A549 (cell line): ENCODE results near the gene KCNQ2. TPM values are rescaled to one million over a fixed set of nuclear protein-coding genes. Genes with fewer than 3 reads are reported as not detected.

Experiments
- ATAC-seq, 2 experiments: fragments of 200-7000 bp in 1 of 2; fragments of >200 bp in 1 of 2; cut with Nextera tagmentation in 1 of 2; cut with Tn5 transposase in 1 of 2; 3 replicates each; pipeline versions ENCODE4 v1.8.0 to v1.9.1; 2018 to 2020; ENCODE audit warnings: mild to moderate bottlenecking in 1 of 2, moderate library complexity in 1 of 2
- CTCF ChIA-PET: fragments of 300-600 bp; sonication (Branson Sonifier 250); formaldehyde crosslinking; extraction: SDS; loops from one replicate; lab custom pipeline; 2021; ENCODE audit warnings: antibody characterized with exemption, inconsistent platforms; lab: Yijun Ruan, JAX
- POLR2A ChIA-PET: fragments of 350-600 bp; formaldehyde crosslinking; extraction: SDS; loops from one replicate; lab custom pipeline; 2021; ENCODE audit warnings: antibody characterized with exemption, inconsistent platforms; lab: Yijun Ruan, JAX
- DNase-seq, 2 experiments: peaks; one replicate each; pipeline versions ENCODE4 v3.0.0 to v3.0.0-alpha.2; 2011 to 2016; ENCODE audit warnings: low read depth in 1 of 2, low spot score in 1 of 2
- FAIRE-seq: peaks from 2 replicates; lab custom pipeline; 2011; peaks lifted over from hg19 to GRCh38; lab: Jason Lieb, UNC
- H3K27ac ChIP-seq, 2 experiments: fragments of >200 bp; sonication (Bioruptor Twin); formaldehyde crosslinking; 3 replicates each; pipeline ENCODE4 v1.5.1; 2016 to 2017
- H3K4me1 ChIP-seq: fragments of >200 bp; sonication (Bioruptor Twin); formaldehyde crosslinking; 3 replicates; pipeline ENCODE4 v1.6.1; 2016
- H3K4me2 ChIP-seq: fragments of >200 bp; sonication (Bioruptor Twin); formaldehyde crosslinking; 3 replicates; pipeline ENCODE4 v1.6.1; 2016
- H3K4me3 ChIP-seq: fragments of >200 bp; sonication (Bioruptor Twin); formaldehyde crosslinking; 3 replicates; pipeline ENCODE4 v1.5.1; 2016
- H3K9me3 ChIP-seq: fragments of >200 bp; sonication (Bioruptor Twin); formaldehyde crosslinking; 3 replicates; pipeline ENCODE4 v1.6.1; 2016
- ATOH8 ChIP-seq: fragments of 250-450 bp; sonication (Bioruptor Pico); IDR thresholded peaks from 2 replicates; pipeline ENCODE4 v1.5.0; 2020; ENCODE audit warnings: low read depth, mild to moderate bottlenecking, moderate library complexity
- BHLHE40 ChIP-seq: IDR thresholded peaks from 2 replicates; pipeline ENCODE4 v1.6.1; 2012; ENCODE audit warnings: low read depth, low read length, inconsistent platforms
- CBX8 ChIP-seq: fragments of 200-600 bp; sonication (generic); IDR thresholded peaks from 2 replicates; pipeline ENCODE4 v1.6.1; 2016
- EHF ChIP-seq: fragments of 250-450 bp; sonication (Bioruptor Pico); IDR thresholded peaks from 2 replicates; pipeline ENCODE4 v1.5.0; 2020; ENCODE audit warnings: mild to moderate bottlenecking
- EHMT2 ChIP-seq: fragments of 200-600 bp; sonication (generic); IDR thresholded peaks from 2 replicates; pipeline ENCODE4 v1.6.1; 2016; ENCODE audit warnings: antibody characterized with exemption, low read depth, mild to moderate bottlenecking, moderate library complexity
- EP300 ChIP-seq, 2 experiments: fragments of >200 bp; sonication (Bioruptor Twin); formaldehyde crosslinking; IDR thresholded peaks; 2 replicates in 1 of 2; 3 replicates in 1 of 2; pipeline ENCODE4 v1.6.1; 2016 to 2017
- HEYL ChIP-seq: fragments of 250-450 bp; sonication (Bioruptor Pico); IDR thresholded peaks from 2 replicates; pipeline ENCODE4 v1.8.0; 2021; ENCODE audit warnings: mild to moderate bottlenecking, moderate library complexity
- HMGXB4 ChIP-seq: fragments of 250-450 bp; sonication (Bioruptor Pico); IDR thresholded peaks from 2 replicates; pipeline ENCODE4 v1.5.0; 2021; ENCODE audit warnings: mild to moderate bottlenecking, moderate library complexity, borderline replicate concordance
- HOXB13 ChIP-seq: fragments of 250-450 bp; sonication (Bioruptor Pico); IDR thresholded peaks from 2 replicates; pipeline ENCODE4 v1.5.0; 2020; ENCODE audit warnings: low read depth, mild to moderate bottlenecking, moderate library complexity
- JUNB ChIP-seq: fragments of >200 bp; sonication (Bioruptor Twin); formaldehyde crosslinking; IDR thresholded peaks from 2 replicates; pipeline ENCODE4 v1.6.1; 2016
- MAX ChIP-seq: IDR thresholded peaks from 2 replicates; pipeline ENCODE4 v1.6.1; 2012
- MYC ChIP-seq: IDR thresholded peaks from 2 replicates; pipeline ENCODE4 v1.6.1; 2012; ENCODE audit warnings: mild to moderate bottlenecking, inconsistent platforms, low read length, improper control_type of control experiment, borderline replicate concordance
- PBX3 ChIP-seq: IDR thresholded peaks from 2 replicates; pipeline ENCODE4 v1.6.1; 2012
- REST ChIP-seq: fragments of 200-600 bp; sonication (generic); IDR thresholded peaks from 2 replicates; pipeline ENCODE4 v1.6.1; 2016; ENCODE audit warnings: antibody characterized with exemption, mild to moderate bottlenecking, moderate library complexity
- USF2 ChIP-seq: fragments of 450-650 bp; IDR thresholded peaks from 2 replicates; pipeline ENCODE4 v1.6.1; 2014; ENCODE audit warnings: antibody characterized with exemption
- ZFP36 ChIP-seq: fragments of 450-650 bp; IDR thresholded peaks from 2 replicates; pipeline ENCODE4 v1.6.1; 2014; ENCODE audit warnings: borderline replicate concordance; ENCODE audit not compliant: partially characterized antibody
- WGBS: methylation state at CpG from one replicate; pipeline ENCODE4 v1.1.6; 2017; ENCODE audit errors: missing lambda C conversion rate; 5-methylcytosine and 5-hydroxymethylcytosine counted together
- polyA plus RNA-seq, 4 experiments: library from polyadenylated mRNA; depleted of rRNA in 3 of 4; stranded (reverse); fragments of >200 nt; fragmentation: RNase III in 1 of 4; extraction: RNeasy Plus Mini Kit Qiagen cat#74134 plus additional on column Dnase treatment in 1 of 4; gene quantifications; 2 replicates in 3 of 4; 3 replicates in 1 of 4; pipeline ENCODE4 v1.2.3, GENCODE V29; 2011 to 2017

KCNQ2 gene
- polyA plus RNA-seq, 2 of the 4 experiments (the other 2 are of a cell fraction), result 0.14 to 0.36 TPM

GRCh38 chr20:63471717-63471980 is 806 bp downstream of the KCNQ2 start (continued):
- no peak for TF ChIP-seq PBX3

GRCh38 chr20:63471002-63471716 is 1.3 kb downstream of the KCNQ2 start:
- TF ChIP-seq CBX8 (no peak), MYC (no peak), REST (no peak), BHLHE40 (no peak), JUNB (no peak), HMGXB4 (no peak), PBX3 (no peak), ZFP36 (no peak), ATOH8 (CRISPR knock-in tag) (no peak), EP300 (IDR thresholded peaks at IDR 0.05) (no peak), USF2 (no peak), EHMT2 (no peak)
- DNase-seq, result no peak
- ChIA-PET POLR2A (interaction anchor here (0.9 kb wide), 1 partner anchor 49 kb away, joined by 4 read pairs; the partner anchor contains the start of gene PPDPF), CTCF (interaction anchor here (1.1 to 2.9 kb wide), 3 partner anchors 12 to 25 kb away, joined by 3 to 16 read pairs (median 4); no protein-coding TSS in a partner anchor)
- Histone ChIP-seq H3K9me3 (no peaks in the 10 kb centered on the region), H3K4me3 (peak overlapping the region; percentile 46; the same call in 2 of the 3 replicates), H3K27ac (no peak overlapping the region; a peak in 1 of 6 replicates), H3K4me1 (peaks cover 13% of the 10 kb centered on the region), H3K4me2 (peak overlapping the region; percentile 99)
- ATAC-seq, result peak in 1 of 2 experiments; percentile 33; a peak in 2 of 6 replicates
- WGBS, result 39% methylated on average over 10 of the region's 46 CpGs
- FAIRE-seq, result no peak

GRCh38 chr20:63470410-63470809 is 2.0 kb downstream of the KCNQ2 start:
- Histone ChIP-seq H3K27ac (no peak overlapping the region), H3K4me2 (no peak overlapping the region), H3K4me3 (no peak overlapping the region), H3K9me3 (no peaks in the 10 kb centered on the region), H3K4me1 (peaks cover 13% of the 10 kb centered on the region)
- ATAC-seq, result no peak
- FAIRE-seq, result no peak
- POLR2A ChIA-PET, result interaction anchor here (0.9 kb wide), 1 partner anchor 50 kb away, joined by 4 read pairs; the partner anchor contains the start of gene PPDPF
- CTCF ChIA-PET, result interaction anchor here (1.1 to 2.9 kb wide), 5 partner anchors 13 to 26 kb away, joined by 3 to 16 read pairs (median 3); no protein-coding TSS in a partner anchor
- 46% methylated on average over 7 of the region's 10 CpGs for WGBS
- no peak for DNase-seq
- no peak for TF ChIP-seq BHLHE40
- TF ChIP-seq HOXB13 (CRISPR knock-in tag), result no peak
- no peak for TF ChIP-seq HEYL
- no peak for TF ChIP-seq EHF
- TF ChIP-seq MAX, result no peak
